Stimulated activated CD4-positive, alpha-beta T cell treated with anti-CD3 and anti-CD28 coated beads, Interleukin-12 subunit alpha, Interleukin-12 subunit beta, amount 100 ng/mL, for 4 hours (primary cell): ENCODE data around the gene MXI1.

Experiments used
- DNase-seq: peaks from one replicate; pipeline ENCODE4 v3.0.0-alpha.2; 2020

Gene MXI1

GRCh38 chr10:110207011-110207804, at the start of gene MXI1:
TSS of gene MXI1 (plus strand) at chr10:110207605. CDS start at chr10:110207809, 204 bp downstream.
- peak; percentile 22 for DNase-seq

GRCh38 chr10:110158051-110159005, 49.1 kb upstream of the MXI1 start:
- DNase-seq: no peak

- DNase-seq: no peak
Observed at GRCh38 chr10:110160081-110160480, 47.3 kb upstream of the MXI1 start.

- no peak for DNase-seq
Observed at GRCh38 chr10:110160522-110160921, 46.9 kb upstream of the MXI1 start.

- no peak for DNase-seq
Observed at GRCh38 chr10:110162741-110163145, 44.7 kb upstream of the MXI1 start.

GRCh38 chr10:110163192-110163773, 44.1 kb upstream of the MXI1 start:
- DNase-seq: no peak

- no peak for DNase-seq
Observed at GRCh38 chr10:110163841-110164240, 43.6 kb upstream of the MXI1 start.

- no peak for DNase-seq
Observed at GRCh38 chr10:110165239-110165638, 42.2 kb upstream of the MXI1 start.

- no peak for DNase-seq
Observed at GRCh38 chr10:110167149-110167548, 40.3 kb upstream of the MXI1 start.

- no peak for DNase-seq
Observed at GRCh38 chr10:110168601-110169481, 38.6 kb upstream of the MXI1 start.

GRCh38 chr10:110169586-110169985, 37.8 kb upstream of the MXI1 start:
- no peak for DNase-seq

GRCh38 chr10:110170142-110170971, 37.0 kb upstream of the MXI1 start:
- no peak for DNase-seq

- DNase-seq: no peak
Observed at GRCh38 chr10:110171032-110171431, 36.4 kb upstream of the MXI1 start.

- DNase-seq: no peak
Observed at GRCh38 chr10:110172155-110172554, 35.2 kb upstream of the MXI1 start.

- no peak for DNase-seq
Observed at GRCh38 chr10:110174201-110174600, 33.2 kb upstream of the MXI1 start.

GRCh38 chr10:110174816-110175215, 32.6 kb upstream of the MXI1 start:
- no peak for DNase-seq

- no peak for DNase-seq
Observed at GRCh38 chr10:110175406-110175805, 32.0 kb upstream of the MXI1 start.

- DNase-seq: no peak
Observed at GRCh38 chr10:110176141-110177030, 31.0 kb upstream of the MXI1 start.

- no peak for DNase-seq
Observed at GRCh38 chr10:110179220-110179619, 28.2 kb upstream of the MXI1 start.

- no peak for DNase-seq
Observed at GRCh38 chr10:110181451-110181850, 26.0 kb upstream of the MXI1 start.
